Fibroblast of peridontal ligament (primary cell): ENCODE results near the gene CDT1.

ENCODE experiments used
- DNase-seq: peaks from one replicate; pipeline ENCODE4 v3.0.0-alpha.2; 2010; ENCODE audit errors: extremely low read depth

CDT1 gene

DNA sequence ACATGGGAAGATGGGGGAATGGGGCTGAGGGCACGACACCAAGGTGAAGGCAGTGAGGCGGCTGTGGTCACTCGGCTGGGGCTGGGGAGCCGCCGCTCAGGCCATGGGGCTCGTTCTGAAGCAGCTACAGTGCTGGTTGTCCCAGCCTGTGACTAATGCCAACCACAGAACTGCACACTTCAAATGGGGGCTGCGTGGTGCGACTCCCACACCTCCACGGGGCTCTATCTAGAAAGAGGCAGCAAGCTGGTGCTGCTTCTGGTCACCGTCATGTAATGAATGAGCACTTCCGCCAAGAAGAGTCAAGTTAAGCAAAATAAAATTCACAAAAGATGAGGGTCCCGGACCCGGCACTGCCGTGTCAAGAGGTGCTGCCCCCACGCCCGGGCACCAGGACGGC is 33.2 kb downstream of the CDT1 start:
- DNase-seq: no peak

DNA sequence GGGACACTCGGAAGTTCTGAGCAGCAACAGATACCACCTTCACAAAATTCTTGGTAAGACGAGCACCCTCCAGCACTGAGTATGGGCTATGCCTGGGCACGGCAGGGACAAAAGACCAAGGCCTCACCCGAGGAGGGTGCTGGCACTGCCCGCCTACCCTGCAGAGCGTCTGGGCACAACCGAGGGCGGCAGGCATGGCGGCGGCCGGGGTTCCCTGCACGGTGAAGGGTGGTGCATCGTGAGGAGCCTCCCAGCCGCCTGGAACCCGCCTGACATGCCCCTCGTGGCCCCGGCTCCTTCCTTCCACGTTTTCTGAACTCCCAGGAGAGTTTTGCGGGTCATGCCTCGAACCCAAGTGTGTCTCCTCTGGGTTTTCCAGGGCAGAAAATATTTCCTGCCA is 34.2 kb downstream of the CDT1 start:
- no peak for DNase-seq

DNA sequence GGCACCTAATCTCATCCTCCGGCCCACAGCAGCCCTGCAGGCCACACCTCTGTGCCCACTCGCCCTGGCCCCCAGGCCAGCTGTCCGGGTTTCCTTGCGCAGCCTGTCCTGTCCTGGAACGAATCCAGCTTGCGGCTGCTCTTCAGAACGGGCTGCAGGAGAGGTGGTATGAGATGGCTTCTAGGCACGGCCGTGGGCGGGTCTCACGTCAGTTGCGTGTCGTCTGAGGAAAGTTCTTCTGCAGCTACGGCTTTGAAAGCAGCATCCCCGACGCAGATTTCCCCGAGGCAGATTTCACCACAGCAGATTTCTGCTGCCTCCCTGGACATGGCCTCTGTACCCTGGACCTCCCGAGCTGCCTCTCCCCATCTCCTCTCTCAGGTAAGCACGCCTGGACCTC is 35.0 kb downstream of the CDT1 start:
- DNase-seq: no peak

DNA sequence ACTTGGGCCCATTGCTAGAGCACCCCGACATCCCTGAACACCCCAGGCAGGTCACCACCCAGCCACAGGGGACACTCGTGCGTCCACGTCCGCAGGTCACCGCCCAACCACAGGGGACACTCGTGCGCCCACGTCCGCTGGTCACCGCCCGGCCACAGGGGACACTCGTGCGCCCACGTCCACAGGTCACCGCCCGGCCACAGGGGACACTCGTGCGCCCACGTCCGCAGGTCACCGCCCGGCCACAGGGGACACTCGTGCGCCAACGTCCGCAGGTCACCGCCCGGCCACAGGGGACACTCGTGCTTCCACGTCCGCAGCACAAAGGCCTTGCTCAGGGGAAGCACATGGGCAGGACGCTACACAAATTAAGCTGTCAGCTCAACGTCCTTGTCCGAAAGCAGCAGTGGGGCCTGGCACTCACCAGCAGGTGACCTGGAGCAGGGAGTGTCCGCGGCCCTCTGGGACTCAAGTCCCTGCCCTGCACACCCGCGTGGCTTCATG is 35.5 kb downstream of the CDT1 start:
- no peak for DNase-seq

DNA sequence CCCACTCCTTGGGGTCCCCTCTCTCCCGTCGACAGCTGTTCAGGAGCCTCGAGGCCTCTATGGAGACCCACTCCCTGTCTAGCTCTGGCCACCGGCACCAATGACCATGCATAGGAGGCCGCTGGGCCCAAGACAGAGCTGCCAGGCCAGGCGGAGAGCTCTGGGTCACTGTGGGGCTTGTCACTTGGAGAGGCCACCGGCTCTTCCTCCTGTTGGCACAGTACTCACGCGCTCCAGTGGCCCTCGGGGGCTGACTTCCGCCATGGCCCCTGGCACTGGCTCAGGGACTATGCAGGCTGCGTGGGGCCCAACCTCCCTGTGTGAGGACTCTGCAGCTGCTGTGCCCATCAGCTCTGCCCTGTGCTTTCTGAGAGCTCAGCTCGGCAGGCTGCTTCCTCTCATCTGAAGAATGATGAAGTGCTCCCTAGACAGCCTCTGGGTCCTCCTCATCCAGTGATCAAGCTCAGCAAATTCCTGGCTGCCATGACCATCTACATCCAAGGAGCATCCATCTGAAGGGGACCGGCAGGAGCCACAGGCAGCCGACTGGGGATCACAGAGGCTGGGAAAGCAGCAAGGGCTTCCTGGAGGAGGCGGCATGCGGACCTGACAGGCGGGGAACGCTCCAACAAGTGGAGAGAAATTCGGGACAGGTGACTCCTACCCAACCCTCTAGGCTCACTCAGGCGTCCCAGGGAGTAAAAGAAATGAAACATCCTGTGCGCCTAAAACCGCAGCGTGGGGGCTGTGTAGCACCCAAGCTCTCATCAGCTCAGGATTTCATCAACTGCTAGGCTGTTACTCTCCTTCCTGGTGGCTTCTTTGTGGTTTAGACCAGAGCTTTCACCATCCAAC is 36.4 kb downstream of the CDT1 start:
- DNase-seq: no peak

DNA sequence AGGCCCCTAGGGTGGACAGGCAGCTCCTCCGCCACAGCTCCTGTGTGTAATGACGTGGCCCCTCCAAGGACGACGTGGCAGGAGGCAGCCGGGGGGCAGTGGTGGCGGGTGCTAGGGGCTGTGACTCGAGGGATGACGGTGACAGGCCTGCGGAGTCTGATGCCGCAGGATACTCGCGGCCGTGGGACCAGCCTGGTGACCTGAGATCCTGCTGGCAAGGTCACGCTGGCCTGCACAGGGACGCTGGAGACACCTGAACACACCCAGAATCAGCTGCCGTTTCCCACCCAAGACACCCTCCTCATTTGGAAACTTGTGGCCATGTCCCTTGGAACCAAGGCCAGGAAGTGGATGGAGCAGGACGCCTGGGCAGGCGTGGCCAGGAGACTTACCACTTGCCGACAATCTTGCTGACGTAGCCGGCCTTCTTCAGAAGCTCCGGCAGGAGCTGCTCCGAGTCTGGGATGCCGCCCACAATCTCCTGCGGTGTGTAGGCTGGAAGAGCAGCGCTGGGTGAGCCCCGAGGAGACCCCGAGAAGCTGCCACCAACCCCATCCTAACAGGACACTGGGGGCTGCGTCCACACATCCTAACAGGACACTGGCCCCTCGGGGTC is 37.1 kb downstream of the CDT1 start:
- no peak for DNase-seq

DNA sequence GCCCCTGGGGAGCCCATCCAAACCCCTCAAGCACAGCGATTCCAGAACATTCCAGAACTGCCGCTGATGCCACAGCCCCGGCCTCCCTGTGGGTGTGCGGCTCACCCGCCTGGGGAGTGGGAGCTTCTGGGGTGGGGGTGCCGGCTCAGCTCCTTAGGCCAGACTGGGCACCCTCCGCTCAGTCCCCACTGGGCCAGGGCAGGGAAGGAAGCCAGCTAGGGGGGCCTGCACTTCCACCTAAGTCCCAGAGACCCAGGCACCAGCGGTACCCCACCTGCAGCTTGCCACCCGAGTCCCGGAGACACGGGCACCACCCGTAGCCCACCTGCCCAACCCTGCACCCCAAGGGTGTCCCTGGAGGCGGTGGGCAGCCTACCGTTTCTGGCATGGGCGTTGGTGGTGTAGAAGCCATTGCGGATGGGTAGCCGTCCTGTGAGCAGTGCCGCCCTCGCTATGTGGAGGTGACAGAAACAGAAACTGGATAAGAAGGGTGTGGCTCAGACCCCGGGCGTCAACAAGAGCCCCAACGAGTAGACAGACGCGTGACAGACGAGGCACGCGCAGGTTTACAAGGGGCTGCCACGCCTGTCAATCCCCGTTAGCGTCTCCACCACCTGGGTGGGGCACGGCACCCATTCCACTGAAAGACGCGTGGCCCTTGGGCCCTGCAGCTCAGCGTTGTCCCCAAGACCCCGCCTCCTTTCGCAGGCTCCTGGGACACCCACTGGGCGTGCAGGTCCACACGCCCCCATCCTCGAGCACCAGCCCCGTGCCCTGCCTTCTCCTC is 38.1 kb downstream of the CDT1 start:
- no peak for DNase-seq

DNA sequence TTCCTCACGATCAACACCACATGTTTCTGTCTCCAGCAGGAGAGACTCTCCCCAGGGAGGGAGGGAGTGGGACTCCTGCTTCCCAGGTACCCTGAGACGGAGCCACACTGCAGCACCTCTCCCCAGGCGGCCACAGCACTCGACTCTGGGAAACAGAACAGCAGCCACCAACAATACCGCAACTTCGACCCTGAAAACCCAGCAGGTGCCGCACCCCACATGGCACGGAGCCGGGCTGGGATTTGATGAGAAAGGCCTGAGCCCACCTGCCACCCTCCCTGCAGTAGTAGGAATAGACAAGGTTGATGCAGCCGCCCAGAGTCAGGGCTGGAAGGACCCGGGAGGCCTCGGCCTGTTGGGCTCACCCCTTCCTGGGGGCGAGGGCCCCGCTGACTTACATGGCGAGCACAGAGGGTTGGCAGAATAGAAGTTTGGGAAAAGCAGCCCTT is 38.7 kb downstream of the CDT1 start:
- DNase-seq: no peak

DNA sequence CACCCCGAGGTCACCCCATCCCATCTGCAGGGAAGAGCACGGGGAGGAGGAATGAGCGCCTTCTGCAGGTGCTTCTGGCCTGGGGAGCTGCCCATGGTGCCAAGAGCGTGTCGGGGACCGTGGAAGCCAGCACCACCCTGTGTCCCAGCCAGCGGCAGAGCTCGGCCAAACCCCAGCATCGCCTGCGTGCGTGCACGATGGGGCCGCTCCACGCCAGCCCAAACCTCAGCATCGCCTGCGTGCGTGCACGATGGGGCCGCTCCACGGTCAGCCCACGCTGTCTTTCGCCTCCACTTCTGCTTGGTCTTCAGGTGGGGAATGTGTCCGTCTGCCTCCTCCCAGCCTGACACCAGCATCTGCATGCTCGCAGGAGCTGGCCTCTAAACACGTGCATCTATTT is 39.2 kb downstream of the CDT1 start:
- DNase-seq: no peak

DNA sequence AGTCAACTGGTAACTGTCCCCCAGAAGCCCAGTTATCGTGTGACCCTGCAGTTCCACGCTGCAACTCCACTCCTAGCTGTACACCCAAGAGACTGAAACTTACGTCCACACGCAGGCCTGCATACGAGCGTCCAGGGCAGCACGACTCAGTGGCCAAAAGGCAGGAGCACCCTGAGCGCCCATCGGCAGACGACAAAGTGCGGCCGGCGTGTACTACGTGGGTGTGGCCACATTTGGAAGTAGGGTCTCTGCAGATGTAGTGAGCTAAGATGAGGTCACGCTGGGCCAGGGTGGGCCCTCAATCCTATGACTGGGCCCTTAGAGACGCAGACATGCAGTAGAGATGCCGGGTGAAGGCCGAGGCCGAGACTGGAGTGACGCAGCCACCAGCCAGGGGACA is 39.7 kb downstream of the CDT1 start:
- DNase-seq: no peak

DNA sequence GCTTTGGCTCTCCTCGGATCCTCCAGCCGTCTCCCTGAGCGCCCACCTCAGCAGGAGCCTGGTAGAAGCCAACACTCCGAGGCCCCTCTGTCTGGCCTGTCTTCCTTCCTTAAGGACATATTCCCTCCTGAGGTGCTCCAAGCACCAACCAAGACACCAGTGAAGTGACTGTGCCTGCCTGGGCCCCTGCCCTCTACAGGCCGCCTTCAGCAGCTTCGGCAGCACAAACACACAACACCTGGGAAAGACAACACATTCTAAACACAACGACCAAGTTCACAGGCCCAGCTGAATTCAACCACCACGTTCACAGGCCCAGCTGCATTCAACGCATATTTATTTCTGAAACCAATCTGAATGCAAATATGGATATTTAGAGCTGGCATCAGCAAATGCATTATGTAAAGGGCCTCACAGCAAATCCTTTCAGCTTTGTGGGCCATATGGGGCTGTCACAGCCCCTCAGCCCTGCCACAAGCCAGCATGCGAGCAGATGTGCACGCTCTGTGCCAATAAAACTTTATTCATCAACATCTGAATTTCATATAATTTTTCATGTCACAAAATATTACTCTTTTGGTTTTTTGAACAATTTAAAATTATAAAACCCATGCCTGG is 40.9 kb downstream of the CDT1 start:
- no peak for DNase-seq

DNA sequence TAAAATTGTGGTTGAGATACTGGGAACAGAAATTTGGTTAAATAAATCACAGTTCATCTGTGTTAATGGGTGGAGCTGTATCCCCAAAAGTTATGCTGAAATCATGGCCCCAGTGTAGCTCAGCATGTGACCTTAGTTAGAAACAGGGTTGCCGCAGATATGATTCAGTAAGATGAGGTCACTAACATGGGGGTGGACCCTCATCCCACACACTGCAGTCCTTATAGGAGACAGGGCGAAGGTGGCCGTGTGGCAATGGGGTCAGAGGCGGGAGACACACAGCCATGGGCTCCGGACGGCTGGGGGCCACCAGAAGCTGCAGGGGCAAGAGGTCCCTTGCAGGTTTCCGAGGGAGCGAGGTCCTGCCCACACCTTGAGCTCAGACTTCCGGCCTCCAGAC is 42.5 kb downstream of the CDT1 start:
- DNase-seq: peak; percentile 26

DNA sequence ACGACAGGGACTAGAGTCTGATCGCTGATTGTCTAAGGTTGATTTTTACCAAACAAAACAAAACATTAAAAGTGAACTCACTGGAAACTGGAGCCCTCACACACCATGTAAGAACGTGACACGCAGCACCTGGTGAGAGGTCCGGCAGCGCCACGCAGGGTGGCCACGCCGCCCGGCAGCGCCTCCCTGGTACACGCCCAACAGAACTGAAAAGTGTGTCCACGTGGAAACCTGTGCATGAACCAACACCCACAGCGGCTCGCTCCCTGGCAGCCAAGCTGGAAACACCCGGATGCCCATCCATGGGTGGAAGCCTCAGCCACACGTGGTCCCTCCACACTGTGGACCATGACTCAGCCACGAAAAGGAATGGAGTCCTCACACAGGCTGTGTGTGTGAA is 44.1 kb downstream of the CDT1 start:
- DNase-seq: no peak

DNA sequence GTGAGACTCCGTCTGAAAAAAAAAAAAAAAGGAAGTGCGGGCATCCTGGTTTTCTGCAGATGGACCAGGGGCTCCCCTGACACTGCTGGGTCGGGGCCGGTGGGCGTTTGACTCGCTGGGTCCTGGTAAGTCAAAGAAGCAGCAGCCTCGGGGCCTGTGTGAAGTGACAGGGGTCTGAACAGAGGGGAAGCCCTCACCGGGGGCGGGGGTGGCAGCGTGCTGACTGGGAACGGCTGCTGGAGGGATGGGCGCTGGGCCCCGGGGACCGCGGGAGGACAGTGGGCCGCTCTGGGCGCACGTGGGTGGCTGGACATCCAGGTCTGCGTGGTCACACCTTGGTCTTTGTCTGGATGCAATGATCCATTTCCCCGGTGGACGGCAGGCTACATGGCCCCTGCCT is 45.0 kb downstream of the CDT1 start:
- no peak for DNase-seq

DNA sequence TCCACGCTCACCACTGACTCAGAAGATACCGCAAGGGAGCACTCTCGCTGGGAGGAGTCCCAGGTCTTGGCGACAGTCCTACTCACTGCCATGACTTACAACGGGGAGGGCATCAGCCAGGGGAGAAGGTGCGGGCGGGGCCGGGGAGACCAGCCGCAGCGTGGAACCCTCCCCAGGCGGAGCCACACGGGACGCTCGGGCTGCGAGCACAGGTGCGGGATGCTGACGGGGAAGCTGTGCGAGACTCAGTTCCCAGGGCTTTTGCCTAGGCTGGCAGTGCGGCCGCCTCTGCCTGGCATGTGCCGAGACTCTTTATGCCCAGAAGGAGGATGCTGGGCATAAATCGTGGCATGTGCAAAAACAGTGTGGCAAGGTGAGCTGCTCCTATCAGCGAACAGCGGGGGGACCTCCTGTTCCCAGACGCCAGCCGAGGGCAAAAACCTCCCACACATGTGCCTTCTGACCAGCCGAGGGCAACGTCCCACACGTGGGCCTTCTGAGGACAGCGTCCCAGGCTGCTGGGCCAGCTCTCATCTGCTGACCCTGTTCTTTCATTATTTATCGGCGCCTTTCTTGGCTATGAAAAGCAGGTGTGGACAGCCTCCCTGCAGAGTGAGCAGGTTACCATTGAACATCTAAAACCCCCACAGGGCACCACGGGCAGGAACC is 47.1 kb downstream of the CDT1 start:
- DNase-seq: no peak

DNA sequence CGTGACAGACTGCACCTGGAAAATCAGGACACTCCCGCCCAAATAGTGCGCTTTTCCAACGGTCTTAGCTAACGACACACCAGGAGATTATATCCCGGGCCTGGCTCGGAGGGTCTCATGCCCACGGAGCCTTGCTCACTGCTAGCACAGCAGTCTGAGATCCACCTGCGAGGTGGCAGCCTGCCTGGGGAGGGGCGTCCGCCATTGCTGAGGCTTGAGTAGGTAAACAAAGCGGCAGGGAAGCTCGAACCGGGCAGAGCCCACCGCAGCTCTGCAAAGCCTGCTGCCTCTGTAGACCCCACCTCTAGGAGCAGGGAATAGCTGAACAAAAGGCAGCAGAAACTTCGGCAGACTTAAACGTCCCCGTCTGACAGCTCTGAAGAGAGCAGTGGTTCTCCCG is 48.0 kb downstream of the CDT1 start:
- DNase-seq: no peak

DNA sequence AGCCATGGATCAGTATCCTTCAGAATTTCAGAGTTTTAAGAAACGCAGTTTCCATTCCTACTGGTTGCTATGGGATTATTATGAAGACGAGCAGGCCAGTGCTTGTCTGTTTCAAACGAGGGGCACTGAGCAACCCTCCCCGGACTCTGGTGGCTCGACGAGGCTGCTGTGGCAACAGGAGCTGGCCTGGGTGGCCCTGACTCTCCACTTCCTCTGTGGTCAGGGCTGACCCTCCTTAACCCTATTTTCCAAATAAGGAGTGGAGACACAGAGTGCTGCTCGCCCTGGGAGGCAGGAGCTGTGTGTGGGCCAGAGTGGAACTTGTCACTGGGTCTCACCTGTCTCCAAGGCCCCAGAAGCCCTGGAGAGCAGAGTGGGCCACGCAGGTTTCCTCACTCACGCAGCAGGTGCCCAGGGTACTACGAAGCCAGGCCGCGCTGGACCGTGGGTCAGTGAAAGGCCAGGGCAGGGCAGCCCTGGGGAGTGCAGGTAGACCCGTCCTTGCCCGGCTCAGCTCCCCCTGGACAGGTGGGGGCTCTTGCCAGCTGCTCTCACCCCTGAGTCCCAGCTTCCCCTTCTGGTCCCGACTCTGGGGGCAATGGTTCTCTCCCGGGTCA is 49.8 kb downstream of the CDT1 start:
- DNase-seq: no peak

DNA sequence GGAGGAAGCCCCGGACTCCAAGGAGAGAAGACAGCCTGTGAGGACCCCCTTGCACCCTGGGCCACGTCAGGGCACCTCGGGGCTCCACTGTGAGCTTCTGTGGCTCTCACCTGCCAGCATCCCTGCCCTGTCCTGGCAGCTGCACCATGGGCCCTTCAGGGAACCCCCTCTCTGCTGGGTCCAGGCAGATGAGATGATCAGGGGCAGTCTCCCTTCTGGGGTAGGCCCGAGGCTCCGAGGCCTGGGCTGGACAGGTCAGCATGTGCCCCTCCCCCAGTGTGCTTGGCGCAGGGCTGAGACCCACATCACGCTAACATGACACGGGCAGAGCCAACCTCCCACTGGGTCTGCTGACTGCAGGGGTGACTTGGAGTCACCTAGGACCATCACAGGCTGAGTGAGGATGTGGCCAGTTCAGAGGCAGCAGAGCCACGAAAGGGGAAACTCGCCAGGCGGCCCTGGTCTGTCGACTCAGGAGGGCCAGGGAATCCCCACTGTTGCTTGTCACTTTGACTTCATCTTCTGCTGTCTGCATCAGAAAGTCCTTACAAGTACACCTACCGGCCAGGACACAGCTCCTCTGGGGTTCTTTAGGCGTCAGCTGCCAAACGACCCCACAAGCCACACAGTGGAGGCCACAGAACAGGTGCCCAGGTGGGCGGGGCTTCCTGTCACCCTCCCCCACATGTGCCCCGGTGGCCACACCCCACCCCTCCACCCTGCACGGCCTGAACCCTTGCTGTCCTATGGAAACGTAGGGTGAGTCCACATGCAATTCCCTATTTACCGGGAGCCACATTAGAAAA is 50.9 kb downstream of the CDT1 start:
- no peak for DNase-seq

DNA sequence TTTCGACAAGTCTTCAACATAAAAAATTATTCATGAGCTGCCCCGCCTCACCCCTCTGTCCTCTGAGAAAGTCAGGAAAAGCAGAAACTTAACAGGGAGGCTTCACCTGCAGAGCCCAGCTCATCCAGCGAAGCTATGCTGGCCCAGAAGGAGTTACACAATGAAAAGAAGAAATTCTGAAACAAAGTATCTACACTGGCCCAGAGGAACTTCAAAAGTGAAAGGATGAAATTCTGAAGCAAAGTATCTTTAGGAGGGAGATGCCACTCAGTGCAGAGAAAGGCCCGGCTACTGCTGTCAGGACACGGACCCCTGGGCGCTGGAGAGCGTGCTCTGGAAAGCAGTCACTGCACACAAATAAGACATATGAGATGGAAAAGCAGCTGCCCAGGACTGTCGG is 51.6 kb downstream of the CDT1 start:
- no peak for DNase-seq

DNA sequence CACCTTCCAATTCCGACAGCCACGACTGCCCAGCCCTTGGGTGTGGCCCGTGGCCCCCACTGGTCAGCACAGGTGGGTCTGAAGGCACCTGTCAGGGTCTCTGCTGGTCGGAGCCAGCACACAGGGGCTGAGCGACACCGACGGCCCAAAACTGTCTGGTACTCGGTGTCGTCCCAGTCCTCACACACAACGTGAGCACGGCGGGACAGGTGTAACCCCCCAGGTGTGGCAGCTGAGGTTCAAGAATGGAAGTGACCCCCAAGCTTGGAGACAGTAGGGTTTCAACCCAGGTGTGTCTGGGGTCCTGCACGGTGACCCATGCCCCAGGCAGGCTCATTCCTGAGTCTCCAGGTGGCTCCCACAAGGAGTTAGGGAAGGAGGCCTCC is 52.1 kb downstream of the CDT1 start:
- DNase-seq: no peak
